Activated T-cell treated with anti-CD3 and anti-CD28 coated beads for 1 hour (primary cell): ENCODE measurements around the gene OPCML.

Experiments used
- DNase-seq: peaks from one replicate; pipeline ENCODE4 v3.0.0-alpha.2; 2020; ENCODE audit warnings: low read depth

Gene OPCML

GRCh38 chr11:133360860-133361688 lies 171.2 kb downstream of the OPCML start:
- no peak for DNase-seq

GRCh38 chr11:133355095-133355494 lies 177.2 kb downstream of the OPCML start:
- no peak for DNase-seq

GRCh38 chr11:133354069-133354468 lies 178.2 kb downstream of the OPCML start:
- DNase-seq = no peak

GRCh38 chr11:133350045-133350444 lies 182.3 kb downstream of the OPCML start:
- DNase-seq = no peak

- DNase-seq = no peak
Observed at GRCh38 chr11:133347988-133348387, 184.3 kb downstream of the OPCML start.

GRCh38 chr11:133346137-133346536 lies 186.2 kb downstream of the OPCML start:
- no peak for DNase-seq

- no peak for DNase-seq
Observed at GRCh38 chr11:133343951-133344350, 188.3 kb downstream of the OPCML start.

- DNase-seq = no peak
Observed at GRCh38 chr11:133339495-133340140, 192.7 kb downstream of the OPCML start.

- no peak for DNase-seq
Observed at GRCh38 chr11:133338588-133338987, 193.7 kb downstream of the OPCML start.

GRCh38 chr11:133337951-133338418 lies 194.3 kb downstream of the OPCML start:
- DNase-seq = no peak

- no peak for DNase-seq
Observed at GRCh38 chr11:133337193-133337592, 195.1 kb downstream of the OPCML start.

- DNase-seq = no peak
Observed at GRCh38 chr11:133331031-133331430, 201.3 kb downstream of the OPCML start.

GRCh38 chr11:133326849-133327248 lies 205.5 kb downstream of the OPCML start:
- DNase-seq = no peak

GRCh38 chr11:133326332-133326731 lies 206.0 kb downstream of the OPCML start:
- DNase-seq = no peak

GRCh38 chr11:133325711-133326110 lies 206.6 kb downstream of the OPCML start:
- DNase-seq = no peak

- no peak for DNase-seq
Observed at GRCh38 chr11:133323354-133323753, 208.9 kb downstream of the OPCML start.

- DNase-seq = no peak
Observed at GRCh38 chr11:133318221-133318620, 214.1 kb downstream of the OPCML start.

GRCh38 chr11:133311230-133311629 lies 221.1 kb downstream of the OPCML start:
- no peak for DNase-seq

GRCh38 chr11:133306019-133306418 lies 226.3 kb downstream of the OPCML start:
- DNase-seq = no peak

- DNase-seq = no peak
Observed at GRCh38 chr11:133305208-133305956, 226.9 kb downstream of the OPCML start.

- DNase-seq = no peak
Observed at GRCh38 chr11:133303262-133303661, 229.0 kb downstream of the OPCML start.

- DNase-seq = no peak
Observed at GRCh38 chr11:133302056-133302455, 230.2 kb downstream of the OPCML start.

- no peak for DNase-seq
Observed at GRCh38 chr11:133300666-133301065, 231.6 kb downstream of the OPCML start.
